Ishikawa (cell line): ENCODE data around the gene ZFYVE9.

Source experiments
- CEBPB ChIP-seq: IDR thresholded peaks from 2 replicates; pipeline ENCODE4 v1.6.1; 2012
- FOXM1 ChIP-seq: IDR thresholded peaks from 2 replicates; pipeline ENCODE4 v1.6.1; 2012; ENCODE audit warnings: low read depth, borderline replicate concordance
- MAX ChIP-seq: IDR thresholded peaks from 2 replicates; pipeline ENCODE4 v1.6.1; 2012
- RAD21 ChIP-seq: IDR thresholded peaks from 2 replicates; pipeline ENCODE4 v1.6.1; 2012; ENCODE audit warnings: low read depth
- REST ChIP-seq: IDR thresholded peaks from 2 replicates; pipeline ENCODE4 v1.6.1; 2012; ENCODE audit warnings: low read depth, mild to moderate bottlenecking
- TAF1 ChIP-seq: IDR thresholded peaks from 2 replicates; pipeline ENCODE4 v1.6.1; 2012; ENCODE audit warnings: low read depth, mild to moderate bottlenecking
- TCF12 ChIP-seq: IDR thresholded peaks from 2 replicates; pipeline ENCODE4 v1.6.1; 2012; ENCODE audit warnings: low read depth
- YY1 ChIP-seq: IDR thresholded peaks from 2 replicates; pipeline ENCODE4 v1.6.1; 2012; ENCODE audit warnings: low read depth
- ZBTB7A ChIP-seq: IDR thresholded peaks from 2 replicates; pipeline ENCODE4 v1.6.1; 2012; ENCODE audit warnings: low read depth

GRCh38 chr1:52204696-52205095, 62.8 kb downstream of the ZFYVE9 start:
- no peak for TF ChIP-seq MAX
- TF ChIP-seq REST: no peak
- no peak for TF ChIP-seq TCF12
- TF ChIP-seq FOXM1: no peak
- TF ChIP-seq TAF1: no peak
- TF ChIP-seq YY1: no peak
- TF ChIP-seq ZBTB7A: no peak
- TF ChIP-seq RAD21: no peak
- TF ChIP-seq CEBPB: no peak
